GM12865 (cell line): ENCODE results near the gene ANKS6.
A peak's percentile ranks its signal among the peaks of the same experiment; 100 is the strongest.

Experiments used
- DNase-seq: peaks from one replicate; pipeline ENCODE4 v3.0.0; 2010; ENCODE audit warnings: low read depth
- H3K4me3 ChIP-seq: 2 replicates; pipeline ENCODE4 v1.5.1; 2011; ENCODE audit warnings: mild to moderate bottlenecking, low read depth, low read length, control low read depth
- CTCF ChIP-seq: IDR thresholded peaks from 2 replicates; pipeline ENCODE4 v1.5.1; 2011; ENCODE audit warnings: low read length, control low read depth, low read depth, inconsistent platforms; ENCODE audit not compliant: insufficient read depth; ENCODE audit errors: missing control alignments

The ANKS6 gene

GRCh38 chr9:98778711-98779530 lies 17.4 kb downstream of the ANKS6 start:
- no peak for DNase-seq

GRCh38 chr9:98778251-98778650 lies 18.1 kb downstream of the ANKS6 start:
- no peak overlapping the region for H3K4me3 ChIP-seq
- no peak for DNase-seq
- no peak for TF ChIP-seq CTCF

More at GRCh38 chr9:98778711-98779530, 17.4 kb downstream of the ANKS6 start:
- H3K4me3 ChIP-seq: no peak overlapping the region
- TF ChIP-seq CTCF: no peak

- no peak for TF ChIP-seq CTCF
- DNase-seq: no peak
- H3K4me3 ChIP-seq: no peak overlapping the region
Measured at GRCh38 chr9:98777618-98778017, 18.7 kb downstream of the ANKS6 start.

GRCh38 chr9:98775831-98776441 lies 20.4 kb downstream of the ANKS6 start:
- H3K4me3 ChIP-seq: no peak overlapping the region
- TF ChIP-seq CTCF: peak; percentile 69
- peak; percentile 74 for DNase-seq

- TF ChIP-seq CTCF: peak; percentile 37
- no peak overlapping the region for H3K4me3 ChIP-seq
- no peak for DNase-seq
Measured at GRCh38 chr9:98774746-98775145, 21.6 kb downstream of the ANKS6 start.

- TF ChIP-seq CTCF: no peak
- DNase-seq: no peak
- H3K4me3 ChIP-seq: no peak overlapping the region
Measured at GRCh38 chr9:98773721-98774120, 22.6 kb downstream of the ANKS6 start.
